GM19351 (cell line): ENCODE measurements around the gene CTSZ.
"Not testable (repeated sequence)": the region's sequence is repeated elsewhere in the genome, so short reads cannot be mapped to it uniquely, and the experiment has no call there.

Source experiments
- ATAC-seq: cut with Tn5 transposase; IDR thresholded peaks from one replicate; pipeline ENCODE4 v1.9.1; 2021; ENCODE audit warnings: mild to moderate bottlenecking, moderate library complexity; ENCODE audit not compliant: unreplicated experiment

Gene CTSZ

DNA sequence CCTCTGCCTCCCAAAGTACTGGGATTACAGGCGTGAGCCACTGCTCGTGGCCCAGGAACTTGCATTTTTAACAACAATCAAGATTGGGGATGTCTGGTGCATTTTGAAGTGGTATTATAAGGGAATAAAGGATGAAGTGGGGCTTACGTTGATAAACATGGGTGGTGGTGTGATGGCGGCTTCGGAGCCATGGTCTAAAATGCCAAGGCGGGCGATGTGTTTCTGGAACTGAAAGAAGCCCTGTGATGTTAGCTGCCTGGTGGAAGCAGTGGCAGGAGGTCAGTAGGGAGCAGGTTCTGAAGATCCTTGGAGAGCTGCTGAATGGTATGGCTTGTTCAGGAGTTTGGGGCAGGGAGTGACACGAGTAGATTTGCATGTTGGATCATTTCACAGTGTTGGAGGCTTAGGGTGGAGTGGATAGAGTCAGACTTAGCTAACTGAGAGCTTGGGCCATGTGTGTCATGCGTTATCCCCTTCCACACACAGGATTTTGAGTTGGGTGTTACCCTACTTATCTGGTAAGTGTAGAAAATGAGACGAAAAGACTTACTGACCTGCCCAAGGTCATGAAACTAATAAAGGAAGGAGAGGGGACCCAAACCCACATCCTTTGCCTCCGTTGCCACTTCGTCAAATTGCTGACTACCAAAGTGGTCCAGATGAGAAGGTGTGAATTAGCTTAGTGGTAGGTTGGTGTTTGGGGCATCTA is 24.5 kb downstream of the CTSZ start:
- ATAC-seq: no peak

DNA sequence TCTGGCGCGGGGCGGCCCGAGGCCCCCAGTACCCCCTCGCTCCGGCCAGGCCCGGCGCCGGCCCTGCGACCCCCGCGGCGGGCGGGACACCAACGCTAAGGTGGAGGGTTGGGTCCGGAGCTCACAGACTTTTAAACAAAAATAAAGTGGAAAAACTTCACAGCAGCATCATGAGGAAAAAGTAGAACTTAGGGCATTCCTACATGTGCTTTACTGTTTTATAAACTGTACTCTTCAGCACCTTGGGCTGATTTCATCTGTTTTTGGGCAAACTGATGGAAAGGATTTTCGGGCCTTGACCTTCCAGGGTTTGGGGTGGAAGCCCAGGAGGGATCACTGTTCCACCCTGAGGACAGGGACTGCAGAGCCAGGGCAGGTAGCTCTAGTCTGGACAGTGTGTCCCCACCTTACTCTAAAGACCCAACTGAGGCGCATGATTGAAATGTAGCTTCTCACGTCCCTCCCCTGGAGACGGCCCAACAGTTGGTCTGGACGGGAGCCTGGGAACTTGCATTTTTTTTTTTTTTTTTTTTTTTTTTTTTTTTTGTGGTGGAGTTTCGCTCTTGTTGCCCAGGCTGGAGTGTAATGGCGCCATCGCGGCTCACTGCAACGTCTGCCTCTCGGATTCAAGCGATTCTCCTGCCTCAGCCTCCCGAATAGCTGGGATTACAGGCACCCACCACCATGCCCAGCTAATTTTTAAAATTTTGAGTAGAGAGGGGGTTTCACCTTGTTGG is 25.3 kb downstream of the CTSZ start:
- no peak for ATAC-seq

DNA sequence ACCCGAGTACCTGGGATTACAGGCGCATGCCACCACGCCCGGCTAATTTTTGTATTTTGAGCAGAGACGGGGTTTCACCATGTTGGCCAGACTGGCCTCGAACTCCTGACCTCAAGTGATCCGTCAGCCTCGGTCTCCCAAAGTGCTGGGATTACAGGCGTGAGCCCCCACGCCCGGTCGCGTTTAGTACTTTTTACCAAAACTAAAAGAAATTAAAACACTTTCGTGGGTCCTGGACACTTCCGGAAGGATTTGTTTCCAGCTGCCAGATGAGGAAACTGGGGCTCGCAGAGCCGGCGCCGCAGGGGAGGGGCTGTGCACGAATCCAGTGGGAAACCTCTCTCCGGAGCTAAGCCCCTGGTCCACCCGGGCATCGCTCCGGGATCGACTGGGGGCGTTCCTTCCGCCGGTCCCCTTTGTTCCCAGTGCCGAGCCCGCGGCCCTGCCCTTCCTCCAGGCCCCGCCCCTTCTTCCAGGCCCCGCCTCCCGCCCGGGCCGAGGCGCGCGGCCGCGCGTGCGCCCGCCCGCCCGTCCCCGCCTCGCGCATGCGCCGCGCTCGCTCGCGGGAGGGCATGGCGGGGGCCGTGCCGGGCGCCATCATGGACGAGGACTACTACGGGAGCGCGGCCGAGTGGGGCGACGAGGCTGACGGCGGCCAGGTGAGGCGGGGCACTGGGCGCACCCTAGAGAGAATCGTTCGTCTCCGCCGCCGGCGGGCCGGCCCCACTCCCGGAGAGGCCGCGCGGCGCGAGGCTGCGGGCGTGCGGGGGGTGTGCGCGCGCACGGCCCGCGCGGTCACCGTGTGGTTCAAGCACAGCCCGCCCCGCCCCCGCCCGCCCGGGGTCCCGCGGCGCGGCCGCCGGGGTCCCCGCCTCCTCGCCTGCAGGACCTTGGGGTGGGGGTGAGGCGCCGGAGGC is 26.1 kb downstream of the CTSZ start, which contains the start of gene NELFCD:
Gene NELFCD, plus strand, starts transcription at position 546 of the 917 bp plus-strand sequence. Its CDS starts 54 bp downstream, at position 600.
- peak; percentile 71 for ATAC-seq

DNA sequence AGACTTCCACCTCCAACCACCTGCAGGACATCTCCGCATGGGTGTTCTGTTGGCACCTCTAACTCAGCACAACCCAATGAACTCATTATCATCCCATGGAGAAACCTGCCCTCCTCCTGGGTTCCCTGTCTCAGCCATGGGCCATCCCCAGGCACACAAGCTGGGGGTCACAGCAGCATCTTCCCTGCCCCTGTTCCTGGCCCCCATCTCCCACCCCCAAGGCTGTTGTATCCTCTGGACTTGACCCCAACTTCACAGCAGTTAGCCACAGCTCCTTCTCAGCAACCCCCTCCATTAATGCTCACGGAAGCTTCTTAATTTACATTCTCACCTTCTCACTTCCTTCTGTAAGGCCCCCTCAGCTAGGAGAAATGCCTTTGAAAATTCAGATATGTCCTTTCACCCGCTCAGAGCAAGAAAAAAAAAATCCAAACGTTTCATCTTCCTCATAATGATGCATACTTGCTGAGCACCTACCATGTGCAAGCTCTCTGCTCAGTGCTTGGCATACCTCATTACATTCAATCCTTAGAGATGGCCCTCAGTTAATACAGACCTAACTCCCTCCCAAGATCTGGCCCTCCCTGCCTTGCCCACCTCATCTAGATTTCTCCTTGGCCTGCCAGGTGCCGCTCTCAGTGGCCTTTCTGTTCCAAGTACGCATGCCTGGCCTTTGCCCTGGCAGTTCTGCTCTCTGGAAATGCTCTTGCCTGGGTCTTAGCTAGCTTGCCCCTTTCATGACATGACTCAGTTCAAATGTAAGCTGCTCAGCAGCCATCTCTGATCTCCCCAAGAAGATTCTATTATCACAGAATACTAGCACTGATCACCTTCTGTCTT is 28.5 kb downstream of the CTSZ start:
- no peak for ATAC-seq

DNA sequence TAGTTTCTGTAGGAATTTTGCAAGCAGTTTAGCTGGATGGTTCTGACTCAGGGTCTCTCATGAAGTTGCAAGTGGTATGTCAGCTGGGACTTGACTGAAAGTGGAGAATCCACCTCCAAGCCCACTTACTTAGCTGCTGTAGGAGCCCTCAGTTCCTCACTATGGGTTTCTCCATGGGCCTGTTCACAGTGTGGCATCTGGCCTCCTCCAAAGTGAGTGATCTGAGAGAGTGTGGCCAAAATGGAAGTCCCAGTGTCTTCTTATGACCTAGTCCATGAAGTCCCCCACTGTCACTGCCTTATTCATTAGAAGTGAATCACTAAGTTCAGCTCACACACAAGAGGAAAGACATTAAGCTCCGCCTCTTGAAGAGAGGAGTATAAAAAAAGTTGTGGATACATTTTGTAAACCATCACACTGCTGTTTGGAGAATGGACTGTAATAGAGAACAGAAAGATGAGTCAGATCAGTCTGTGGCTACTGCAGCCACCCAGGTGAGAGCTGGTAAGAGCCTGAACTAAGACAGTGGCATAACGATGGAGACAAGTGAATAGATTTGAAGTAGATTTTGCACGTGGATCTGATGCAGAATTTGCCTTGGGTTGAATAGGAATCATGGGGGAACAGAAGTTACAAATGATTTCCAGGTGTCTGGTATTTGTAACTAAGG is 30.9 kb downstream of the CTSZ start:
- ATAC-seq: no peak

DNA sequence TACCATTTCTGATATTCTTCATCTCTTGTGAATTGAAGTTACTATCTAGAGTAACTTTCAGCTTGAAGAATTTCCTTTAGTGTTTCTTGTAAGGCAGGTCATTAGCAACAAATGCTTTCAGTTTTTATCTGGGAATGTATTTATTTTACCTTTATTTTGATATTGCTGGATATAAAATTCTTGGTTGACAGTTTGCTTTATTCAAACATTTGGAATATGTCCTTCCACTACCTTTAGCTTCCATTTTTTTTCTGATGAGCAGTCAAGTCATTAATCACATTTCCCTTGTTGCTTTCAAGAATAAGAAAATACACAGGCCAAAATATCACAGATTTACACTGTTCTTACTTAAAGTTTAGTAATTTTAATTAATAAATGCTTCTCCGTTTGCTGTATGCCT is 31.7 kb downstream of the CTSZ start:
- ATAC-seq: no peak

DNA sequence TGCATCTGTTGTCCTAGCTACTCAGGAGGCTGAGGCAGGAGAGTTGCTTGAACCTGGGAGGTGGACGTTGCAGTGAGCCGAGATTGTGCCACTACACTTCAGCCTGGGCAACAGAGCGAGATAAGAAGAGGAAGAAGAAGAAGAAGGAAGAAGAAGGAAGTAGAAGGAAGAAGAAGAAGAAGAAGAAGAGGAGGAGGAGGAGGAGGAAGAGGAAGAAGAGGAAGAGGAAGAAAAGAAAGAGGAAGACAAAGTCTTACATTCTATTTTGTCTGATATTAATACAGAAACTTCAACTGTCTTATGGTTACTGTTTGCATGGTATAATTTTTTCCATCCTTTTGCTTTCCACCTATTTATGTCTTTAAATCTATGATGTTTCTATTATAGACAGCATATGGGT is 33.2 kb downstream of the CTSZ start:
- ATAC-seq: no peak

DNA sequence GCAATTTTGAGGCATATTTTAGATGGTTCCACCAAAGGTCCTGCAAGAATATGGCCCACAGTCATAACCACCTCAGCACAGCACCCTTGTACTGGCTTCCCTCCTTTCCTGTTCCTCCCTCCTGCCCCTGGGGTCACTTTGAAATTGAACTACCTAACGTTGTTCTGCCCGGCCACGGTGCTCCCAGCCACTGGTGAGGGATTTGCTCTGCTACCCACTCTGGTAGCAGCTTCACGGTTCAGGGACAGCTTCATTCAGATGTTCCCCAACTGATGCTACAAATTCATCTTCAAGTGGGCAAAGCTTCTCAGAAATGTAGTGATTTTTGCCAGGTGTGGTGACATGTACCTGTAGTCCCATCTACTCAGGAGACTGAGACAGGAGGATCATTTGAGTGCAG is 33.9 kb downstream of the CTSZ start:
- ATAC-seq: no peak

DNA sequence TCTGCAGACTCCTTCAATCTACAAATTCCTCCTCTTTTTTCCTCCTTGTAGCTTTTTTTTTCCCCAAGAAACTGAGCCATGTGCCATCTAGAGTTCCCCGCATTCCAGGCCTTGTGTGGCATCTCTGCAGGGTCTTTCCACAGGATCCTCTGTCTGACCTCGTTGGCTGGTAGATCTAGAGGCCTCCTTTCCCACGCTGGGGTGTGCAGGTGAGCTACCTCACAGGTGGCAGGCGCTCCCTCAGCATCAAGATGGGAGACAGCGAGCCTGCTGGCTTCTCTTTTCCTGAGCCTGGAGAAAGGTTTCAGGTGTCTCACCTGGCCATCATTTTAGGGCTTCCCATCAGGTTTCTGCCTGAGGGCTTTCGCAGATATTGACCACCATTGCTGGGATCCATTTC is 35.6 kb downstream of the CTSZ start:
- ATAC-seq: no peak

DNA sequence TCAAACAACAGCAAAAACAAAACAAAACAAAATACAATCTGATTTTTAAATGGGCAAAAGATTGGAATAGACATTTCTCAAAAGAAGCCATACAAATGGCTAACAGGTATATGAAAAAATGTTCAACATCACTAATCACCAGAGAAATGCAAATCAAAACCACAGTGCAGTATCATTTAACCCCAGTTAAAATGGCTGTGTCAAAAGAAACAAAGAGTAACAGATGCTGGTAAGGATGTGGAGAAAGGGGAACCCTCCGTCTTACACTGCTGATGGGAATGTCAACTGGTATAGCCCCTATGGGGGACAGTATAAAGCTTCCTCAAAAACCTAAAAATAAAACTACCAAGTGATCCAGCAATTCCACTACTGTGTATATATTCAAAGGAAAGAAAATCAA is 36.9 kb downstream of the CTSZ start:
- no peak for ATAC-seq

DNA sequence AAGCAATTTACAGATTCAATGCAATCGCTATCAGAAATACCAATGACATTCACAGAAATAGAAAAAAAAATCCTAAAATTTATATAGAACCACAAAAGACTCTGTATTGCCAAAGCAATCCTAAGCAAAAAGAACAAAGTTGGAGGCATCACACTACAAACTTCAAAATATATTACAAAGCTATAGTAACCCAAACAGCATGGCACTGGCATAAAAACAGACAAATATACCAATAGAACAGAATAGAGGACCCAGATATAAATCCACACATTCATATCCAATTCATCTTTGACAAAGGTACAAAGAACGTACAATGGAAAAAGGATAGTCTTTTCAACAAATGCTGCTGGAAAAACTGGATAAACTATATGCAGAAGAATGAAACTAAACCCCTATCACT is 37.6 kb downstream of the CTSZ start:
- no peak for ATAC-seq

DNA sequence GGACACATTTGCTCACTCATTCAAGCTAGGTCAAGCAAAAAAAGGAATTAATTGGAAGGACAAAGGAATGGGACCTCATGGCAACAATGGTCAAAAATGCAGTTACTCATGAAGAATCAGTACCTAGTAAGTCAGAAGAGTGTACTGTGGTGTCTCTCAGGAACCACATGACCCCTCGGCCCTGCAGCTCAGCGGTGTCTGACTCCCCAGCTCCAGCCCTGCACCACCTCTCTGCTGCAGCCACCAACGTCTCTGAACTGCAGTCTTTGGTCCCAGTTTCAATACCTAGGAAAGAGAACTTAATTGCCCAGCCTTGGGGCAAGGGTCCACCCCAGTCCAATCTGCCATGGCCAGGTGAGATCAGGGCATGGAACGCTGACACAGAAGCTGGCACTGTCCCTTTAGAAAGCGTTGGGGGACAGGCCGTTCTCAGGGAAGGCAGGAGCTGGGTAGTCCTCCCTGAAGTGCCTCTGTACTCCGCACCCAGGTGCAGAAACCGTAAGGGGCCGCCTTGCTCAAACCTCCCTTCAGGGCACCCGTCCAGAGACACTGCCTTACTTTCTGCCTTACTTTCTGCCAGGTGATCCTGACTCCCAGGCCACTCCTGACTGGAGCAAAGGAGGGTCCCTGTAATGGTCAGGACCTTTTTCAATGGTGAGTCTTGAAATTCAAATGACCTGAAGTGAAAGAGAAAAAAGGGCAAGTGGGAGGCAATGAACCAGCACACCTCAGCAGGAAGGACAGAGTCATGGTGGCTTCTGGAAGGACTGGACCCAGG is 39.2 kb downstream of the CTSZ start:
- ATAC-seq: no peak

DNA sequence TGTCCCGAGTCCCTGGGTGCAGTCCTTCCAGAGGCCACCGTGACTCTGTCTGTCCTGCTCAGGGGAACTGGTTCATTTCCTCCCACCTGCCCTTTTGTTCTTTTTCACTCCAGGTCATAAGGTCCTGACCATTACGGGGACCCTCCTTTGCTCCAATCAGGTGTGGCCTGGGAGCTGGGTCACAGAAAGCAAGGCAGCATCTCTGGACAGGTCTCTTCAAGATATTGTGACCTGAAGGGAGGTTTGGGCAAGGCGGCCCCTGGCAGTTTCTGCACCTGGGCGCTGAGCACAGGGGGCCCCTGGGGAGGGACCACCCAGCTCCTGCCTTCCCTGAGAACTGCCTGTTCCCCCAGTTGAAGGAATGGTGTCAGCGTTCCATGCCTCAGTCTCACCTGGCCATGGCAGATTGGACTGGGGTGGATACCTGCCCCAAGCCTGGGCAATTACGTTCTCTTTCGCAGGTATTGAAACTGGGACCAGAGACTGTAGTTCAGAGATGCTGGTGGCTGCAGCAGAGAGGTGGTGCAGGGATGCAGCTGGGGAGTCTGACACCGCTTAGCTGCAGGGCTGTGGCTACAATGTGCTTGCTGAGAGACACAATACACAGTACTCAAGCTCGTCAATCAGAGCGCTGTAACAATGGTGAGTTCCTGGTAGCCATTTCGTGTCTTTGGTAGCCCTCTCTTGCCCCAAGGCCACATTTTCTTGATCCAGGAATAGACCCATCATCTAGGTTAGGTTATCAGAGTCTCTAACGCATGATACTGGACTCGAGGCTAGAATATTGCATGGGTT is 41.6 kb downstream of the CTSZ start:
- ATAC-seq: no peak

DNA sequence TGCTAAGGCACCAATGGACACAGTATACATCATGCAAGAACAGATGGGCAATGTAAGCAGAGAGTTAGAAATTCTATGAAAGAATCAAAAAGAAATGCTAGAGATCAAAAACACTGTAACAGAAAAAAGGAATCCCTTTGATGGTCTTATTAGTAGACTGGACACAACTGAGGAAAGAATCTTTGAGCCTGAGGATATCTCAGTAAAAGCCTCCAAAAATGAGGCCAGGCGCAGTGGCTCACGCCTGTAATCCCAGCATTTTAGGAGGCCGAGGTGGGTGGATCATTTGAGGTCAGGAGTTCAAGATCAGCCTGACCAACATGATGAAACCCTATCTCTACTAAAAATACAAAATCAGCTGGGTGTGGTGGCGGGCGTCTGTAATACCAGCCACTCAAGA is 43.1 kb downstream of the CTSZ start:
- not testable (repeated sequence) for ATAC-seq

DNA sequence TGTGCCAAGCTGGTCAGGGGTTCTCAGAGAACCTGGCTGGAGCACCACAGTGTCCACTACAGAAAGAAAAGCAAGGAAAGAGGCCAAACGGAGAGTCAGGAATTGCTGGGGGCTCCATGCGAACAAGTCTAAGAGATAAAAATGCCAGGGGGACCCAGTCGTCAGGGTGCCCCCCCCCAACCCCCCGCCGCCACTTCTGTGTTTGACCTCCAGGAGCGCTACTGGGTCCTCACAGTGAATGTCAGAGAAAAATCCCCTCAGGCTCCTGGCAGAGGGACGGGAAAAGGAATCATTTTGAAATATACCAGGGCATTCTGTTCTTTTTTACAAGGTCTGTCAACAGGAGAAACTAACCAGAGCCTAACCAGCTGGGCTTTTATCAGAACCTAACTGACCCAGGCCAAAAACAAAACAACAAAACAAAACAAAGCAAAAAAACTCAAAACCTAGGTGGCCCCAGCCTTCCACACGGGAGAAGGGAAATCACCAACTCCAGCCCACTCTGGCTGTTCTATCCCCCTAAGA is 43.9 kb downstream of the CTSZ start:
- ATAC-seq: no peak

DNA sequence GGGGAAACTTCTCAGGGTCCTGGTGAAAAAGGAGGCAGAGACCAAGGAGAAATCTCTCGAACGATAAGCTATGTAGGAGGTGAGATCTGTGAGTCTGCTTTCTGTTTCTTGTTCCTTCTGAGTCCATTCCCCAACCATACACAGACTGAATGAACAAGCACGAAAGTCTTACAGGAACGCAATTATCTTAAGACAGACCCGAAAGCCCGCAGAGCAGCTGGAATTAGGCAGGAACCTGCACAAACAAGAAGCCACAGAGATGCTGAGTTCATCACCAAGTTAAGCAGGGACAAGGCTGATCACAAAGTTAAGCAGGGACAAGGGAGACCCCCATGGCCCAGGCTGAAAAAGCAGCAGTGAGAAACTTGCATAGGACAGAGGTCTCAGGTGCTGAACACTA is 47.4 kb downstream of the CTSZ start:
- ATAC-seq: no peak

DNA sequence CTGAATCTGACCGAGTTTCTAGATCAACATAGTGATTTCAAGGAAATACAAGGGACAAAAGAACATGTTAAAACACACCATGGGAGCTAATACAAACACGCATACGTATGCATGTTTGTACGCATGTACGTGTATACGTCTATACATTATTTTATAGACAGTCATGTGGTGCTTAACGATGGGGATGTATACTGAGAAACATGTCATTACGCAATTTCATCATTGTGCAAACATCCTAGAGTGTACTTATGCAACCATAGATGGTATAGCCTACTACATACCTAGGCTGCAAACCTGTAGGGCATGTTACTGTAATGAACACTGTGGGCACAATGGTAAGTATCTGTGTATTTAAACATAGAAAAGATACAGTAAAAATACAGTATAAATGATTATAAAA is 51.0 kb downstream of the CTSZ start:
- no peak for ATAC-seq

DNA sequence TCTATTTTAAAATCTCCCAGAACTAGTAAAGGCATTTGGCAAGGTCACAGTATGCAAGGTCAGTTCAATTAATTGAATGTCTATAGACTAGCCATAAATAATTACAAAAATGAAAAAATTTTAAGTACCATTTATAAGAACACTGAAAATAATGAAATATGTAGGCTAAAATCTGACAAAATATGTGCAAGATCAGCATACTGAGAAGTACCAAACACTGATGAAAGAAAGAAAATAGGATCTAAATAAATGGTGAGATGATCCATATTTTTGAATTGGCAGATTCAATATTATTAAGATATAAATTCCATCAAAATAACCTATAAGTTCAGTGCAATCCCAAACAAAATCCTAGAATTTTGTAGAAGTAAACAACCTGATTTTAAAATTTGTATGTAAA is 54.0 kb downstream of the CTSZ start:
- no peak for ATAC-seq
